Suprapubic skin (tissue), 4 donors: ENCODE data around the gene FDX2.

Source experiments
- CTCF ChIP-seq, 2 donors: fragments of 200-600 bp in 1 of 2; fragments of 450-650 bp in 1 of 2; sonication (generic) in 1 of 2; IDR thresholded peaks; one replicate each; pipeline ENCODE4 v1.5.1; 2016 to 2019; ENCODE audit warnings: antibody characterized with exemption in 2 of 2, mild to moderate bottlenecking in 1 of 2, moderate library complexity in 1 of 2
- EP300 ChIP-seq: sonication (generic); formaldehyde crosslinking; IDR thresholded peaks from one replicate; pipeline ENCODE4 v1.6.1; 2017; ENCODE audit warnings: antibody characterized with exemption
- POLR2A ChIP-seq, 2 donors: fragments of 450-650 bp; IDR thresholded peaks; one replicate each; pipeline ENCODE4 v1.6.1; 2017; ENCODE audit warnings: antibody characterized with exemption in 2 of 2, mild to moderate bottlenecking in 2 of 2, moderate library complexity in 2 of 2
- POLR2AphosphoS5 ChIP-seq, 3 donors: sonication (generic); formaldehyde crosslinking; IDR thresholded peaks; one replicate each; pipeline ENCODE4 v1.6.1; 2017; ENCODE audit warnings: antibody characterized with exemption in 3 of 3

- TF ChIP-seq CTCF (IDR thresholded peaks at IDR 0.05) (no peak), POLR2AphosphoS5 (IDR thresholded peaks at IDR 0.05) (no peak), EP300 (no peak), POLR2A (IDR thresholded peaks at IDR 0.05) (no peak)
Observed at GRCh38 chr19:10339977-10340376, 24.2 kb upstream of the FDX2 start.
